Measurements from ENCODE around the gene NOX4. TPM values are rescaled to one million over a fixed set of nuclear protein-coding genes. Genes with fewer than 3 reads are reported as not detected.

NOX4 gene
- total and polyA plus RNA-seq, 2 of the 8 experiments (the other 6 are each of a cell fraction or from before 2014, with no cell fraction given), result 2.0 to 2.3 TPM

DNA sequence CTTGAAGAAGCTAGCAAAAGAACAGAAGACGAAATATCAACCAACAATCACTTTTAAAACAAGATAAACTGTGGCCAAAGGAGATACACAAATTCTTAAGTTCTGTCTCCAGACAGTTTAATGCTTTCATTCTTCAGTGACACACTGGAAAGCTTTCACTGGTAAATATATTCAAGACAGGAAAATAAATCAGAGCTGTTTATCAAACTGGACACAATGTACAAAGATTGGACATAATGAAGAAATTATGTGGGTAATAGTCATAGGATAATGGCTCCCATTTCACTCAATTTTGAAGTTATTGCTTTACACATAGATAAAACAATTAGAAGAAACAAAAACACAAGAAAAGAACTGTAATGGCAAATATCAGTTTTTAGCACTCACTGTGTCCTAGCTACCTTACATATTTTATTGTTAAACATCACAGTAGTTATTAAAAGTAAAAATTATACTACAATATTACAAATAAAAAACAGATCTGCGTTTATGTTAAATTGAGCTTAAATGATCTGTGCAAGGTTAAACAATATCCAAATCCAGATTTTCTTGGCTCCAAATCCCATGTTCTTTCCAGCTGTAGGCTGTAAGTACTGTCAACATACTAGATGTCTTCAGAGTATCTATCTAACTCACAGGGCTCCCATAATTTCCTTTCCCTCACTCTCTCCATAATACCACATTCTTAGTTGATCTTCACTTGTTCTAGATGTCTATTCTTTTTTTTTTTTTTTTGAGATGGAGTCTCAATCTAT is 38.6 kb upstream of the NOX4 start:
- Histone ChIP-seq H2BK20ac (ENCODE audit: low read length) (no peak overlapping the region), H2BK15ac (ENCODE audit: low read length) (no peak overlapping the region), H2AK5ac (ENCODE audit: low read depth, low read length) (no peak overlapping the region), H4K8ac (ENCODE audit: extremely low read depth, insufficient read depth, low read length) (no peak overlapping the region), H3K79me2 (ENCODE audit: control insufficient read depth in 1 of 2, insufficient read depth in 2 of 2, low read length in 2 of 2) (no peaks in the 10 kb centered on the region), H3K4ac (replicated peaks; ENCODE audit: insufficient read length, low read depth, low read length) (no peak overlapping the region), H3K56ac (replicated peaks; ENCODE audit: insufficient read length, low read depth, low read length) (no peak overlapping the region), H4K20me1 (replicated peaks in 1 of 2; ENCODE audit: control insufficient read depth in 1 of 2, insufficient read depth in 2 of 2, low read length in 2 of 2) (no peaks in the 10 kb centered on the region), H3K23ac (ENCODE audit: insufficient read length) (no peak overlapping the region), H3K18ac (ENCODE audit: extremely low read depth, low read length) (no peak overlapping the region), H2BK120ac (replicated peaks; ENCODE audit: low read depth, low read length) (no peak overlapping the region), H3K4me1 (replicated peaks in 1 of 4; ENCODE audit: control insufficient read depth in 3 of 4, insufficient read depth in 4 of 4, low read length in 3 of 4) (no peaks in the 10 kb centered on the region), H2BK5ac (ENCODE audit: low read depth, low read length) (no peak overlapping the region), H3K36me3 (ENCODE audit: control insufficient read depth in 2 of 4, insufficient read depth in 4 of 4, low read length in 3 of 4) (no peaks in the 10 kb centered on the region), H3K9ac (replicated peaks in 1 of 4; ENCODE audit: extremely low read depth in 1 of 4, low read depth in 3 of 4, low read length in 3 of 4) (no peak overlapping the region), H2AFZ (ENCODE audit: low read length) (no peak overlapping the region), H4K91ac (replicated peaks; ENCODE audit: insufficient read length, low read length) (no peak overlapping the region), H3K27me3 (replicated peaks in 1 of 4; ENCODE audit: control insufficient read depth in 3 of 4, extremely low read depth in 1 of 4, insufficient read depth in 3 of 4, low read length in 3 of 4) (peaks cover 0 to 2% (median 0%) of the 10 kb centered on the region in 4 experiments; a peak in 1 of 7 replicates), H3K9me3 (ENCODE audit: insufficient read depth in 2 of 2, low read depth in 1 of 2, low read length in 1 of 2) (peaks cover 0 to 5% of the 10 kb centered on the region in 2 experiments; a peak in 1 of 4 replicates), H3K14ac (ENCODE audit: insufficient read length) (no peak overlapping the region), H4K5ac (ENCODE audit: insufficient read length, low read depth, low read length) (no peak overlapping the region), H3K4me3 (ENCODE audit: extremely low read depth in 1 of 4, insufficient read depth in 2 of 4, low read depth in 3 of 4, low read length in 4 of 4) (no peak overlapping the region), H3K4me2 (ENCODE audit: insufficient read depth in 1 of 2, low read depth in 2 of 2, low read length in 2 of 2) (no peak overlapping the region), H3K27ac (ENCODE audit: low read depth, low read length) (no peak overlapping the region), H3K79me1 (ENCODE audit: low read depth, low read length) (no peaks in the 10 kb centered on the region), H2BK12ac (ENCODE audit: low read depth, low read length) (no peak overlapping the region), H3K23me2 (ENCODE audit: low read depth, low read length) (no peaks in the 10 kb centered on the region)
- 87% methylated on average over 2 of the region's 2 CpGs; no CpG with 5 or more reads in 1 of the 2 experiments for WGBS, 2 experiments (ENCODE audit: extremely low coverage in 1 of 2, insufficient coverage in 1 of 2, insufficient read length in 1 of 2, insufficient replicate concordance in 2 of 2, low coverage in 1 of 2, low lambda C conversion rate in 2 of 2, missing lambda C conversion rate in 1 of 2)
- ChIA-PET CTCF (ENCODE audit: partially characterized antibody) (no interaction called here), POLR2A (ENCODE audit: partially characterized antibody) (no interaction called here)
- no peak for TF ChIP-seq SIN3A (conservative IDR thresholded peaks at IDR 0.05 in 1 of 2, IDR thresholded peaks at IDR 0.05 in 1 of 2; ENCODE audit: low read depth in 1 of 2, low read length in 2 of 2)
- TF ChIP-seq CHD2 (IDR thresholded peaks at IDR 0.05; ENCODE audit: low read length), result no peak
- TF ChIP-seq ASH2L (IDR thresholded peaks at IDR 0.05; ENCODE audit: low read length), result no peak
- no peak for TF ChIP-seq SIRT6 (IDR thresholded peaks at IDR 0.05; ENCODE audit: low read length)
- TF ChIP-seq TAF1 (IDR thresholded peaks at IDR 0.05; ENCODE audit: low read depth, low read length), result no peak
- TF ChIP-seq HDAC6 (IDR thresholded peaks at IDR 0.05; ENCODE audit: low read depth, low read length), result no peak
- no peak for TF ChIP-seq JUN (IDR thresholded peaks at IDR 0.05; ENCODE audit: low read depth, low read length)
- no peak for TF ChIP-seq RXRA (IDR thresholded peaks at IDR 0.05; ENCODE audit: insufficient read depth, low read depth, low read length)
- no peak for TF ChIP-seq PHF8 (conservative IDR thresholded peaks at IDR 0.05; ENCODE audit: low read depth, low read length)
- TF ChIP-seq BRCA1 (IDR thresholded peaks at IDR 0.05; ENCODE audit: low read depth, low read length), result no peak
- no peak for TF ChIP-seq YY1 (IDR thresholded peaks at IDR 0.05; ENCODE audit: low read depth, low read length)
- TF ChIP-seq KDM5A (IDR thresholded peaks at IDR 0.05; ENCODE audit: low read length), result no peak
- no peak for TF ChIP-seq SP2 (IDR thresholded peaks at IDR 0.05; ENCODE audit: low read length)
- no peak for TF ChIP-seq RAD21 (IDR thresholded peaks at IDR 0.05 in 1 of 2, conservative IDR thresholded peaks at IDR 0.05 in 1 of 2; ENCODE audit: low read depth in 2 of 2, low read length in 2 of 2)
- no peak for DNase-seq (ENCODE audit: low read depth in 1 of 2, low spot score in 2 of 2)
- FAIRE-seq, result no peak

Measured in H1 (cell line).